Measurements from ENCODE around the gene BUB3. TPM values are rescaled to one million over a fixed set of nuclear protein-coding genes. Genes with fewer than 3 reads are reported as not detected.

The BUB3 gene
- polyA plus RNA-seq, 1 donor (not counting 4 experiments of a cell fraction or from before 2014, with no cell fraction given): 162 TPM

- Histone ChIP-seq H3K79me2 (ENCODE audit: control insufficient read depth, insufficient read depth, low read length) (no peaks in the 10 kb centered on the region), H3K4me1 (ENCODE audit: control insufficient read depth, extremely low read depth, insufficient read depth, low read length) (no peaks in the 10 kb centered on the region), H2AFZ (ENCODE audit: control insufficient read depth, low read length) (no peak overlapping the region), H3K9ac (ENCODE audit: control insufficient read depth, extremely low read depth, insufficient read depth, low read length) (no peak overlapping the region), H3K9me3 (ENCODE audit: control insufficient read depth, low read depth, low read length) (no peaks in the 10 kb centered on the region), H3K27ac (ENCODE audit: control insufficient read depth, insufficient read depth, low read length) (no peak overlapping the region), H3K4me2 (ENCODE audit: control insufficient read depth, extremely low read depth, insufficient read depth, low read depth, low read length) (no peak overlapping the region), H3K27me3 (ENCODE audit: control insufficient read depth, extremely low read depth, insufficient read depth, low read length) (no peaks in the 10 kb centered on the region), H3K9me1 (ENCODE audit: control insufficient read depth, extremely low read depth, insufficient read depth, low read length) (no peaks in the 10 kb centered on the region), H4K20me1 (ENCODE audit: control insufficient read depth, extremely low read depth, insufficient read depth, low read length) (no peaks in the 10 kb centered on the region), H3K4me3 (ENCODE audit: control insufficient read depth in 2 of 3, extremely low read depth in 1 of 3, insufficient read depth in 2 of 3, low read depth in 1 of 3, low read length in 3 of 3) (no peak overlapping the region), H3K36me3 (ENCODE audit: control insufficient read depth in 2 of 2, extremely low read depth in 1 of 2, insufficient read depth in 2 of 2, low read length in 2 of 2) (no peaks in the 10 kb centered on the region)
- TF ChIP-seq CTCF (optimal IDR thresholded peaks at IDR 0.05 in 1 of 3, IDR thresholded peaks at IDR 0.05 in 1 of 3, conservative IDR thresholded peaks at IDR 0.05 in 1 of 3; ENCODE audit: extremely low read depth in 1 of 3, insufficient read depth in 2 of 3, low read length in 3 of 3) (no peak), EZH2 (IDR thresholded peaks at IDR 0.05; ENCODE audit: low read length) (no peak)
- FAIRE-seq: no peak
- dilution Hi-C loops (cut with MboI; ENCODE audit: extremely low pct_ligation_motif_present, low sequenced_read_pairs): no loop called here
- DNase-seq (ENCODE audit: low read depth, low spot score): no peak
Observed at GRCh38 chr10:123212063-123212462, 57.9 kb downstream of the BUB3 start.

- no peak overlapping the region for H3K4me2 ChIP-seq (ENCODE audit: control insufficient read depth, extremely low read depth, insufficient read depth, low read depth, low read length)
- no peaks in the 10 kb centered on the region for H3K9me3 ChIP-seq (ENCODE audit: control insufficient read depth, low read depth, low read length)
- no peaks in the 10 kb centered on the region for H3K9me1 ChIP-seq (ENCODE audit: control insufficient read depth, extremely low read depth, insufficient read depth, low read length)
- no peak overlapping the region for H3K27ac ChIP-seq (ENCODE audit: control insufficient read depth, insufficient read depth, low read length)
- H3K79me2 ChIP-seq (ENCODE audit: control insufficient read depth, insufficient read depth, low read length): no peaks in the 10 kb centered on the region
- DNase-seq (ENCODE audit: low read depth, low spot score) (no peak), FAIRE-seq (no peak)
- no peaks in the 10 kb centered on the region for H4K20me1 ChIP-seq (ENCODE audit: control insufficient read depth, extremely low read depth, insufficient read depth, low read length)
- dilution Hi-C loops (cut with MboI; ENCODE audit: extremely low pct_ligation_motif_present, low sequenced_read_pairs): no loop called here
- H3K36me3 ChIP-seq (ENCODE audit: control insufficient read depth in 2 of 2, extremely low read depth in 1 of 2, insufficient read depth in 2 of 2, low read length in 2 of 2): no peaks in the 10 kb centered on the region
- no peak overlapping the region for H3K4me3 ChIP-seq (ENCODE audit: control insufficient read depth in 2 of 3, extremely low read depth in 1 of 3, insufficient read depth in 2 of 3, low read depth in 1 of 3, low read length in 3 of 3)
- no peak overlapping the region for H2AFZ ChIP-seq (ENCODE audit: control insufficient read depth, low read length)
- no peak for TF ChIP-seq CTCF (optimal IDR thresholded peaks at IDR 0.05 in 1 of 3, IDR thresholded peaks at IDR 0.05 in 1 of 3, conservative IDR thresholded peaks at IDR 0.05 in 1 of 3; ENCODE audit: extremely low read depth in 1 of 3, insufficient read depth in 2 of 3, low read length in 3 of 3)
- no peak for TF ChIP-seq EZH2 (IDR thresholded peaks at IDR 0.05; ENCODE audit: low read length)
- H3K9ac ChIP-seq (ENCODE audit: control insufficient read depth, extremely low read depth, insufficient read depth, low read length): no peak overlapping the region
- no peaks in the 10 kb centered on the region for H3K4me1 ChIP-seq (ENCODE audit: control insufficient read depth, extremely low read depth, insufficient read depth, low read length)
- no peaks in the 10 kb centered on the region for H3K27me3 ChIP-seq (ENCODE audit: control insufficient read depth, extremely low read depth, insufficient read depth, low read length)
Observed at GRCh38 chr10:123212640-123213039, 58.4 kb downstream of the BUB3 start.

Data from keratinocyte (primary cell).